CD4-positive, alpha-beta T cell treated with Interleukin-2 at 100 ng/mL for 4 hours (primary cell): ENCODE measurements around the gene CROCC2.

Experiments
- DNase-seq: peaks from one replicate; pipeline ENCODE4 v3.0.0-alpha.2; 2020; ENCODE audit warnings: low spot score

Gene CROCC2

DNA sequence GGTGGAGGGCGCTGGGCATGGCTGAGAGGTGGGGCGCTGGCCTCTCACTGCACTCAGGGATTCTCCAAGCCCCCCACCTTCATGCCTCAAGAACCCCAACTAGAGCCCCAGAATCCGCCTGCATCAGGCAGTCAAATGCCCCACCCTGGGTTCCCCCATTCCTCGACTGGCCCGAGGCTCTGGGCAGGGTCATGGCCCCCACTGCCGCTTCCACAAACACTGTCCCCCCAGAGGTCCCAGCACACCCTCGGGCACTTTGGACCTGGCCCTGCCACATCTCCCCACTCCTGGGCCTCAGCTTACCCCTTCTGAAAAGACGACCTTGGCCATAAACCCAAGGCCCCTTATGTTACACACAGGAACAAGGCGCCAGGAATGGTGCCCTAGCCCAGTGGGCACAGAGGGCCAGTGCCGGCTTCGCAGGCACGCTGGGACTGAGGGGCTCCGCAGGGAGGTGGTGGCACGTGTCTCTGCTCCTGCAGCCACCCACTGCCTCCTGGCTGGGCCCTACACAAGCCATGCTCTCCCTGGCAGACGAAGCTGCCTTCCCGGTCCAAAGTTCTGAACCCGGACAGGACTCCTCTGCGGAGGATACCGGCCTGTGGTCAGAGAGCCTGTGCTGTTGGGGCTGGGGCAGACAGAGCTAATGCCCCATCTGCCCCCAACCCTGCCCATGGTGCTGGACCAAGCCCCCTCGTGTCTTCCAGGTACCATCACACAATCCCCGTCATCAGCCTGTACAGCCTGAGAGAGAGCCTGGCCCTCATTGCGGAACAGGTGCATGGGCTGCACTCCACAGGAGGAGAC, 30.7 kb upstream of the CROCC2 start:
- DNase-seq: no peak

DNA sequence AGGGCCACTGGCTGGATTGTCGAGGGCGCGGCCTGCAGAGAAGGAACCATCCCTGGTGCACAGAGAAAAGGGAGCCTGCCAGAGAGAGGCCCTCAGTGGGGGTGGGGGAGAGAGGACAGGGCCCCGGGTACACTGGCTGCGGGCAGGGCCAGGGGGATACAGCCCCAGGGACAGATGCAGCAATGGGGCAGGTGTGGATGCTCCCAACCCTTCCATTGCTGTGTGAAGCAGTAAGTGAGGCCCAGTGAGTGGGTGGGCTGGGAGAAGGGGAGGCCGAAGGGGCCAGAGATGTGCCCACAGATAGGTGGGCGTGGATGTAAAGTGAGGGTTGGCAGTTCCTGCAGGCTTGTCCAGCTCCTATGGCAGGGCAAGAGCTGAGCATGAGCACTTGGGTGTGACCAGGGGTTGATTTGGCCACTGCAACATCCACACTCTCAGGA, 30.1 kb upstream of the CROCC2 start:
- DNase-seq: no peak

DNA sequence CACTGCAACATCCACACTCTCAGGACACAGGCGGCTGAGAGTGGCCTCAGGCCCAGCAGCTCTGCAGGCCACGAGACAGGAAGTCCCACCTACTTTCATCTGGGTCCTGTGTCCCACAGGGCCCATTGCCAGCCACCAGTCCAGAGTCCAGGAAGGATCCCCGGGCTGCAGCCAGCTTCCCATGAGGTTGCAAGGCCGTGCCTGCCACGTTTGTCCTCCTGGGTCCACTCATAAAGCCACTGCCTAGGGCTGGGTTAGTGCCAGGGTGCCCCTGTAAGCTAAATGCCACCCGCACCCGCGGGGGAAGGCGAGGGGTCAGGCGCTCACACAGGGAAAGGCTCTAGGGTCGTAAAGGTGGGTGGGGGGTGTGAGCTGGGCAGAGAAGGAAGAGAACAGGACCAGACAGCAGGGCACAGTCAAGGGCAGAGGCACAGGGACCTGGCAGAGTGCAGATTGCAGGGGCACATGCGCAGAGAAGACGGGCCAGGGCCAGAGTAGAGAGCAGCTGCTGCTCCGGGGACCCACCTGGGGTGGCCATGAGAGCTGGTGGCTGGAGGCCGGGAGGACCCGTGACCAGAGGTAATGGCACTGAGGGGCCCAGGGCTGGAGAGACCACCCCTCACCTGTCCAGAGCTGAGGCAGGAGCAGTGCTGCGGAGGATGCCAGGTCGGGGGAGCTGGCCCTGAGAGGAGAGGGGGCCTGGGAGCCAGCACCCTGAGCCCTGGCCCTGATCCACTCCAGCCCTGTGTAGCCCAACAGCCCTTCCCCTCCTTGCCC, 29.5 kb upstream of the CROCC2 start:
- DNase-seq: no peak

DNA sequence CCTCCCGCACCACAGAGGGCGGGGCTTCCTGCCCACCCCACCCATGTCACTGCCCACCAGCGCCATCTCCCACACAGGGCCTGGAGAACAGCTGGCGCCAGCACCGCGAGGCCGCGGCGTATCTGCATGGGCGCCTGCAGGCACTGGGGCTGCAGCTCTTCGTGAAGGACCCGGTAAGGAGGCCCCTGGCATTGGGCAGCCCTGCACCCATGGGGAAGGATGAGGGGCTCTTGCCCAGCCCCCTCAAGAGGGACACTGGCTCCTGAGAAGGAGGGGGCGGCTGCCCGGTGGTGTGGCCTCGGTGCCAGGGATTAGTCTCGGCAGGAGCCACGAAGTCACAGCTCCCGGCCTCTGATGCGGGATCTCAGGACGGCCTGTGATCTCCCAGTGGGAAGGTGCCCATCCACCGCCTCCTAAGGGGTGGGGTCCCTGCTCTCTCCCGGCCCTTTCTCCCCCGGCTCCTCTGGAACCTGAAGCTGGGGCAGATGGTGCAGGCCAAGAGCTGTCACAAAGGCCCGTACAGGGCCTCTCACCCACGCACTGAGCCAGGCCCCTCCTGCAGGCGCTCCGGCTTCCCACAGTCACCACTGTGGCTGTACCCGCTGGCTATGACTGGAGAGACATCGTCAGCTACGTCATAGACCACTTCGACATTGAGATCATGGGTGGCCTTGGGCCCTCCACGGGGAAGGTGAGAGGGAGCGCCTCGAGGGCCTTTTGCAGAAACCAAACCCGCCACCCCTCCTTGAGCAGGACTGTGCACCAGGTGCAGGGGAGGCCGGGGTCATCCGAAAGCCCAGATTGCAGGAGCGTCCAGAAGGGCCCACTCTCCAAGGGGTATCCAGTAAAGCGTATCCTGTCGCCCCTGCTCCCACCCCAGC, 28.4 kb upstream of the CROCC2 start:
- DNase-seq: no peak

GRCh38 chr2:240878341-240878936, 27.7 kb upstream of the CROCC2 start:
- DNase-seq: no peak

- no peak for DNase-seq
Measured at GRCh38 chr2:240879105-240879504, 27.0 kb upstream of the CROCC2 start.

GRCh38 chr2:240881913-240882312, 24.2 kb upstream of the CROCC2 start:
- DNase-seq: no peak

DNA sequence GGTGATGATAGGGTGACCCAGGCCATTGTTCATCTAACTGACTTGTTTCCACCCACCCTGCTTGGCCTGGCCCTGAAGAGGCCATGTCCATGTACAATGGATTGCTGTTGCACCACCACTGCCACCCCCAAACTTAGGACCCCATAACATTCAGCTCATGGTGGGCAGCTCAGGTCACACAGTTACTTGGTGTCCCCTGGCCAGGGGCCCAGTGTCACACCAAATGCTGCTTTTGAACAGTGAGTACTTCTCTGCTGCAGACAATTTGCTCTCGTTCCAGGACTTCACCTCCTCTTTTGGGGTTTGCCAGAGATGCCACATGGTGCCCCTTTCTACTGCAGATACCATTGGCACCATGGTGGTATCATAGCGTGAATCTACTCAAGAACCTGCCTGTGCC, 21.9 kb upstream of the CROCC2 start:
- DNase-seq: no peak

DNA sequence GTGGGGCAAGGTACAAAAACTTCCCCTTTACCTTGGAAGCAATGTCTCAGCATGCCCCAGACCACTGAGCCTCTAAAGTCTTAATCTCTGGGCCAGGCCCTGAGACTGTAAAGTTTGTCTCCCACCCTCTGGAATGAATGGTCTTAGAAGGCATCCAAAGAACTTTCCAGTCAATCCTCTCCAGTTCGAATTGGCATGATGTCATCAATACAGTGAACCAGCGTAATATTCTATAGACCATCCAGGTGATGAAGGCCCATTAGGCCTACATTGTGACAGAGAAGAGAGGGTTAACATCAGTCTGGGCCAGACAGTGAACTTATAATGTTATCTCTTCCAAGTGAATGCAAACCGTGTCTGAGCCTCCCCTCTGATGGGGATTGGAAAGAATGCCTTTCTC, 21.4 kb upstream of the CROCC2 start:
- DNase-seq: no peak

DNA sequence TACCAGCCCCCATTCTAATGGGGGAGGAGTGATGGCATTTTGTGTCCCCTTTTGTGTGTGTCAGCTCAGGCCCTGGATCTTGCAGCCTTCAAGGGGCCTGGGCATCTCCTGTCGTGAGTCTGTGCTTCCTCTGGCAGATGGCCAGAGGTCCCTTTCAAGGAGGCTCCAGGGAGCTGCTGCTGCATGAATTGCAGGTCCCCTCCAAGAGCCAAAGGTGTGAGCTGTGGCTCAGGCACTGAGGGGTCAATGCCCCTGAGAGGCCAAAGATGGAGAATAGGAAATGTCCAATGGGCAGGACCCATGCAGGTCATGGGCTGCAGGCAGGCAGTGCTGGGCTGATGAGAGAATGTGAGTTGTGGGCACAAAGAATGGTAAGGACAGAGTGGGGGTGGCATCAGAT, 20.6 kb upstream of the CROCC2 start:
- no peak for DNase-seq

- no peak for DNase-seq
Measured at GRCh38 chr2:240886023-240886565, 20.0 kb upstream of the CROCC2 start.

GRCh38 chr2:240886678-240887609, 19.2 kb upstream of the CROCC2 start:
- no peak for DNase-seq

DNA sequence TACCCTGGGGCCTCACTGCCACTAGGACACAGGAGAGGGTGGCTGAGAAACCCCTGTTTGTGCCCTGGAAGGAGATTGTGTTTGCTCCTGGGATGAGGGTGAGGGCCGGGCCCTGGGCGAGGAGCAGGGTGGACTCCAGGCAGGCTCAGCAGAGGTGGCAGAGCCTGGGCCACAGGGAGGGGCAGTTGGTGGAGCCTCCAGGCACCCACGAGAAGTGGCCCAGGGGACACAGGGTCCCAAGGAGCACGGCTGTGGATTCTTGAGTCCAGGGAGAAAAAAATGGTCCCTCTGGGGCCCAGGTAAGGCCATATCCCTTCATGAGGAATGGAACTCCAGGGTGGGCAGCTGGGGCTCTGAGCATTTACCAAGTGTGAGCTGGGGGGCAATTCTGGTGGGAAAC, 18.5 kb upstream of the CROCC2 start:
- no peak for DNase-seq

GRCh38 chr2:240888130-240888889, 17.8 kb upstream of the CROCC2 start:
- no peak for DNase-seq

DNA sequence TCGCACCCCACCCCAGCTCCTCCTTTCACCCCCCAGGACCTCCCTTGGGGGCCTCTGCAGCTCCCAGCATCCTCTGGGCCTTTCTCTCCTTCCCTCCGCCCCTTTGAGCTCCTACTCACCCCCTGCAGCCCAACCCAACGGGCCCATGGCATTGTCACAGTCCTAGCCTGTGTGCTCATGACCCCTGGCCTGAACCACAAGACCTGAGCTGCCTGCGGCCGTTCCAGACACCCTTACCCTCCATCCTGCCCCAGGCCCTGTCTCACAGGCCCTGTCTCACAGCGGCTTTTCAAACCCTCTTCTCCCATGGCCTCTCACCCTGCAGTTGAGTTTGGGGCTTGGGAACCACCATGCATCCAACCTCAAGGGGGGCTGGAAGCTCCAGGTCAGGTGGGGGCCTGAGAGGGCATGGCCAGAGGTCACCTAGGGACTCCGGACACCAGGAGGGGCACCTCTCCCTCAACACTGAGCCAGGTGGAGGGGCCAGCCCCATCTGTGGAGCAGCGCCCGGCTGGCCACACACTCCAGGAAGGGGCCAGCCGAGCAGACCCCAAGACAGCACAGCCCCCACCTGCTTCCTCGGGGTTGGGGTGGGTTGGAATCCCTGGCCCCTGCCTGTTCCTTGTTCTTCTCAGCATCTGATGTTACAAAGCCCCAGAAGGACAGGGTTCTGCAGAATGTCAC, 17.1 kb upstream of the CROCC2 start:
- no peak for DNase-seq

GRCh38 chr2:240889601-240890560, 16.3 kb upstream of the CROCC2 start:
- DNase-seq: no peak

DNA sequence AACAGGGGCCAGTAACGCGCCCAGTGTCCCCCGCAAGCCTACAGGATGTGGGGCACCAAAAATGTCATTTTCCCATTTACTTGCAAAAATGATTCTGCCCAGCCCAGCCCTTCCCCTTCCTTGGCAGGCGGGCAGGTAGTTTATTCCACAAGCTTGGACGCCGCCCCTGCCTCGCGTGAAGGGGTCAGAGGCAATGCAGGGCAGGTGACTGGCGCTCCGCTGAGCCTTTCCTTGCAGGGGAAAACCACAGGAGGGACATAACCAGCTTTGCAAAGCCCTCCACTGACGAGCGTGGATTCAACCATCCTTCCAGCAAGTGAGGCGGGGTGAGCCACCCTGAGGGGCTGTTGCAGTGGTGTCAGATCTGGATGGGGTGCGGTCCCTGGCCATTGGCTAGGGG, 15.4 kb upstream of the CROCC2 start:
- DNase-seq: no peak
